Spleen (tissue), 11 donors: ENCODE results near the gene THSD4. TPM values are rescaled to one million over a fixed set of nuclear protein-coding genes. Genes with fewer than 3 reads are reported as not detected.

Experiments
- DNase-seq: peaks from one replicate; pipeline ENCODE4 v3.0.0-alpha.2; 2020
- H3K27ac ChIP-seq, 8 donors: fragments of 200-600 bp; sonication (generic) in 7 of 8; 1 replicate in 4 of 8; 2 replicates in 4 of 8; pipeline versions ENCODE4 v1.5.0 to v1.8.0; 2016 to 2021; ENCODE audit warnings: inconsistent platforms in 4 of 8, mild to moderate bottlenecking in 4 of 8, moderate library complexity in 1 of 8
- H3K27me3 ChIP-seq, 7 donors: fragments of 200-600 bp; sonication (generic) in 6 of 7; replicated peaks in 1 of 7; 1 replicate in 4 of 7; 2 replicates in 3 of 7; pipeline versions ENCODE4 v1.5.0 to v1.8.0; 2016 to 2021; ENCODE audit warnings: inconsistent platforms in 3 of 7, mild to moderate bottlenecking in 1 of 7
- H3K36me3 ChIP-seq, 6 donors: fragments of 200-600 bp; sonication (generic) in 5 of 6; 1 replicate in 4 of 6; 2 replicates in 2 of 6; pipeline versions ENCODE4 v1.5.0 to v1.8.0; 2016 to 2021; ENCODE audit warnings: inconsistent platforms in 2 of 6
- H3K4me1 ChIP-seq, 6 donors: fragments of 200-600 bp; sonication (generic) in 5 of 6; 1 replicate in 3 of 6; 2 replicates in 3 of 6; pipeline versions ENCODE4 v1.5.0 to v1.8.0; 2016 to 2021; ENCODE audit warnings: inconsistent platforms in 3 of 6
- H3K4me3 ChIP-seq, 8 donors: fragments of 200-600 bp; sonication (generic) in 7 of 8; 1 replicate in 4 of 8; 2 replicates in 4 of 8; pipeline versions ENCODE4 v1.5.0 to v1.8.0; 2016 to 2021; ENCODE audit warnings: inconsistent platforms in 4 of 8, mild to moderate bottlenecking in 4 of 8, moderate library complexity in 2 of 8
- H3K9me3 ChIP-seq, 8 donors: fragments of 200-600 bp; sonication (generic) in 7 of 8; 1 replicate in 4 of 8; 2 replicates in 4 of 8; pipeline versions ENCODE4 v1.5.0 to v1.8.0; 2016 to 2021; ENCODE audit warnings: inconsistent platforms in 4 of 8
- CTCF ChIP-seq, 11 experiments: fragments of 200-600 bp in 7 of 11; fragments of 450-650 bp in 4 of 11; sonication (generic) in 4 of 11; IDR thresholded peaks in 8 of 11; conservative IDR thresholded peaks in 3 of 11; 1 replicate in 7 of 11; 2 replicates in 4 of 11; pipeline versions ENCODE4 v1.4.0 to v1.8.0; 2016 to 2021; ENCODE audit warnings: antibody characterized with exemption in 11 of 11, inconsistent platforms in 4 of 11, mild to moderate bottlenecking in 1 of 11
- POLR2A ChIP-seq, 3 donors: fragments of 450-650 bp; IDR thresholded peaks; one replicate each; pipeline ENCODE4 v1.5.1; 2017; ENCODE audit warnings: antibody characterized with exemption in 3 of 3, mild to moderate bottlenecking in 1 of 3
- POLR2AphosphoS5 ChIP-seq, 3 donors: sonication (generic); formaldehyde crosslinking; IDR thresholded peaks; one replicate each; pipeline ENCODE4 v1.5.1; 2017; ENCODE audit warnings: antibody characterized with exemption in 3 of 3
- WGBS, 5 donors: extraction: QIAGEN DNeasy Blood & Tissue Kit in 3 of 5; methylation state at CpG; one replicate each; pipeline versions ENCODE4 v1.1.5 to v1.1.7; 2013 to 2018; 5-methylcytosine and 5-hydroxymethylcytosine counted together
- intact Hi-C: fragments of 100-400 bp; cut with DNase I; formaldehyde crosslinking; loops from one replicate; pipeline ENCODE4 v1.15.0; 2023; ENCODE audit warnings: low total_unique reads
- polyA plus RNA-seq, 3 donors: library from polyadenylated mRNA; stranded (reverse); fragments of 200-250 nt; gene quantifications; one replicate each; pipeline ENCODE4 v1.2.1, GENCODE V29; 2013
- total RNA-seq, 7 donors: library from RNA; depleted of rRNA in 3 of 7; stranded (reverse); fragments of >200 nt in 3 of 7; fragmentation: NEBNext Ultra II Directional in 4 of 7; extraction: Animal tissue kit (Norgen Biotek cat#: 25700) in 4 of 7; gene quantifications; one replicate each; pipeline versions ENCODE4 v1.1.0 to v1.2.1, GENCODE V29; 2016 to 2021
- donor health status: healthy with polysubstance abuse.
- donor health status: DM: no; HTN: no; CAD: no; lungs with moderate emphysema.
- donor health status: DM: no; HTN: no; CAD: no.
- donor health status: Bipolar disorder and iron deficiency.
- donor health status: healthy.
- donor health status: DM: no; HTN: no; CAD: no.
- donor health status: DM: yes; HTN: yes; CAD: no.

Gene THSD4
- total and polyA plus RNA-seq, 10 donors: 0.29 to 11.3 (median 3.4) TPM

DNA sequence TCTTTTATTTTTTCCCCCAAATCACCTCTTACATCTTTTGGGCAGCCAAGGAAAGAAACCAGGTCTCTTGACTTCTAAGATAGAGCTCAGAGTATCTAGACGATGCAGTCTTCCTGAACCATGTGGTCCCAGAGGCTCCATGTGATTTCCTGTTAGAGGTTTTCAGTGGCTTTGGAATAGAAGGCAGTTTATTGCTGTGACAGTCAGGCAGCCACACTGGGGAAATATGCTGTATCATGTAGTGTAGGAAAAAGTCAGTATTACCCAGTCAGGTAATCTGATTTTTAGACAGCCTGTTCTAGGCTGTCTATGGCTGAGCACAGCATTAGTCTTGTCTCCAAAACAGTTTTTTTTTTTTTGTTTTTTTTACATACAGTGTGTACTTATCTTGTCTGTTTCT is 294.3 kb downstream of the THSD4 start:
- intact Hi-C loops: no loop called here
- WGBS, 5 donors: 0 to 8% (median 3%) methylated on average over 1 of the region's 1 CpG
- Histone ChIP-seq H3K27ac (no peak overlapping the region), H3K27me3 (peaks cover 0 to 23% (median 0%) of the 10 kb centered on the region in 7 donors), H3K36me3 (no peaks in the 10 kb centered on the region), H3K4me3 (no peak overlapping the region), H3K9me3 (no peaks in the 10 kb centered on the region), H3K4me1 (no peaks in the 10 kb centered on the region)
- no peak for DNase-seq
- TF ChIP-seq CTCF (IDR thresholded peaks at IDR 0.05 in 8 of 11, conservative IDR thresholded peaks at IDR 0.05 in 3 of 11) (no peak), POLR2AphosphoS5 (IDR thresholded peaks at IDR 0.05) (no peak), POLR2A (IDR thresholded peaks at IDR 0.05) (no peak)

DNA sequence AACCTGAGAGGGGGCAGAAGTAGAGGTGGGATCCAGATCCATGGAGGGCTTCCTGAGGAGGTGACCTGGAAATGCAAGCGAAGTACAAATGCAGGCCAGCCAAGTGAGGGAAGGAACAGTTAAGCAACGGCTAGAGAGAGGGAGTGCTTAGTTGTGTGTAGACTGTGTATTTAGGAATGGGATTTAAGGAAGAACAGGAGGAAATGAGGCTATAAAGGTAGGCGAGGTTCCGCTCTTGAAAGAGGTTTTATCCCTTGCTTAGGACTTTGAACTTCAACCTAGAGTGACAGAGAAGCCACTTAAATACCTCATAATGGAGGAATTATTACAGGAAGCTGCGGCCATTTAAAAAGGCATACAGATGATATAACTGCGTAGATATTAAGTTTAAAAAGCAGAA is 295.1 kb downstream of the THSD4 start:
- Histone ChIP-seq H3K27me3 (peaks cover 0 to 23% (median 0%) of the 10 kb centered on the region in 7 donors), H3K4me3 (no peak overlapping the region), H3K4me1 (no peaks in the 10 kb centered on the region), H3K36me3 (no peaks in the 10 kb centered on the region), H3K9me3 (no peaks in the 10 kb centered on the region), H3K27ac (no peak overlapping the region)
- TF ChIP-seq CTCF (IDR thresholded peaks at IDR 0.05 in 8 of 11, conservative IDR thresholded peaks at IDR 0.05 in 3 of 11) (no peak), POLR2A (IDR thresholded peaks at IDR 0.05) (no peak), POLR2AphosphoS5 (IDR thresholded peaks at IDR 0.05) (no peak)
- WGBS, 5 donors: 76 to 89% (median 83%) methylated on average over 6 of the region's 6 CpGs
- intact Hi-C loops: no loop called here
- DNase-seq: no peak

DNA sequence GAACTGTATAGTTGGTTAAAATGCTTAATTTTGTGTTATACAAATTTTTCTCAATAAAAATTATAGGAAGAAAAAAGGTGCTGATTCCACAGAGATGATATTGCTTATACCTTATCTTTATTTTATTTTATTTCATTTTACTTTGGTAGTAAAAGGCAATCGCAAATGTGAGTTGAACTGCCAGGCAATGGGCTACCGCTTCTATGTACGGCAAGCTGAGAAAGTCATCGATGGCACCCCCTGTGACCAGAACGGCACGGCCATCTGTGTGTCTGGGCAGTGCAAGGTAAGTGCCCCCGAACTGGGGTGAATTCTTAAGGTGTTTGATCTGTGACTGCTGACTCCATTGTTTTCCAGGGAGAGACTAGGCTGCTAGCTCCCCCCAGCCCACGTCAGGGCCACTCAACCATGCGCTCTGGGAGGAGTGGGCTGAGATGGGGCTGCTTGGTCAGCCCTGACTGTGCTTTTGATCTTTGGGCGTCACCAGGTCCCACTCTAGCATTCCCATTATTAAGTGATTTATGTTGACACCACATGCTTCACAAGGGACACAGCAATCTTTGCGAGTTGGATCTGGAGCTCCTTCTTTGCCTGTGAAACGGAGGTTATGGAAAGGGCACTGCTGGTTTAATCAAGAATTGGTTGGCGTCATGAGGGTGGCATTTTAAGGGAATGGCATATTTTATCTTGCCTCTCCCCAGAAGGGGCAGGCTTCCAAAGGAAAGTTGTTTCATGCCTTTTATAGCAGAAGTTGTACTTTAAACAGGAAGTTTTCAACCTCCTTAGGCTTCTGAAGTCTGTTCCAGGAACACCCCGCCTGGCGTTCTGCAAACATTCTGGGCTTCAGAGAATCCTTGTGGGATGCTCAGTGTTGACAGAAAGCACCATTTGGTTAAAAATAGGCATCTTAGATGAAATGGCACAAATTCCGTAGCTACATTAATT is 296.5 kb downstream of the THSD4 start:
- Histone ChIP-seq H3K4me3 (no peak overlapping the region), H3K27ac (peak overlapping the region in 3 of 8 donors; percentile 22 to 57 (median 50)), H3K36me3 (no peaks in the 10 kb centered on the region), H3K27me3 (peaks cover 0 to 23% (median 0%) of the 10 kb centered on the region in 7 donors), H3K9me3 (no peaks in the 10 kb centered on the region), H3K4me1 (no peaks in the 10 kb centered on the region)
- WGBS, 5 donors: 65 to 70% (median 68%) methylated on average over 16 of the region's 16 CpGs
- TF ChIP-seq POLR2AphosphoS5 (IDR thresholded peaks at IDR 0.05) (peak in 1 of 3 donors; percentile 46), CTCF (IDR thresholded peaks at IDR 0.05 in 8 of 11, conservative IDR thresholded peaks at IDR 0.05 in 3 of 11) (no peak)
- DNase-seq: no peak
- intact Hi-C loops: no loop called here

DNA sequence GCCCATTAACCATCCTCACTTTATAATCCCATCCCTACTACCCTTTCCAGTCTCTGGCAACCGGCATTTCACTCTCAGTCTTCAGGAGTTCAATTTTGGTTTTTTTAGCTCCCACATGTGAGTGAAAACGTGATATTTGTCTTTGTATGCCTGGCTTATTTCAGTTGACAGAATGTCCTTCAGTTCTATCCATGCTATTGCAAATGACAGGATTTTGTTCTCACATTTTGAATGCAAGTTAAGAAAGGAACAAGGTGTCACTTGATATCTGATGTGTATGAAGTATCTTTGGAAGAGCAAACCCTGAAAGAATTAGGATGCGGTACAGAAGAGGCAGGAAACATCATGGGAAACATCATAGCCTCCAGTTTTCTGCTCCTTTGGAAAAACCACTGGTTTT is 298.1 kb downstream of the THSD4 start:
- Histone ChIP-seq H3K36me3 (no peaks in the 10 kb centered on the region), H3K4me3 (no peak overlapping the region), H3K27ac (no peak overlapping the region), H3K9me3 (peaks cover 0 to 3% (median 0%) of the 10 kb centered on the region in 8 donors), H3K27me3 (peaks cover 0 to 14% (median 0%) of the 10 kb centered on the region in 7 donors), H3K4me1 (no peaks in the 10 kb centered on the region)
- no peak for DNase-seq
- TF ChIP-seq POLR2A (IDR thresholded peaks at IDR 0.05) (no peak), POLR2AphosphoS5 (IDR thresholded peaks at IDR 0.05) (no peak), CTCF (IDR thresholded peaks at IDR 0.05 in 8 of 11, conservative IDR thresholded peaks at IDR 0.05 in 3 of 11) (no peak)
- intact Hi-C loops: no loop called here
- WGBS, 5 donors: 79 to 88% (median 84%) methylated on average over 3 of the region's 3 CpGs
